ENCODE data around the gene ABCD1. TPM values are rescaled to one million over a fixed set of nuclear protein-coding genes. Genes with fewer than 3 reads are reported as not detected.
"Not testable (repeated sequence)": the region's sequence is repeated elsewhere in the genome, so short reads cannot be mapped to it uniquely, and the experiment has no call there.

The ABCD1 gene
- polyA plus RNA-seq, 1 experiment = 9.2 TPM

DNA sequence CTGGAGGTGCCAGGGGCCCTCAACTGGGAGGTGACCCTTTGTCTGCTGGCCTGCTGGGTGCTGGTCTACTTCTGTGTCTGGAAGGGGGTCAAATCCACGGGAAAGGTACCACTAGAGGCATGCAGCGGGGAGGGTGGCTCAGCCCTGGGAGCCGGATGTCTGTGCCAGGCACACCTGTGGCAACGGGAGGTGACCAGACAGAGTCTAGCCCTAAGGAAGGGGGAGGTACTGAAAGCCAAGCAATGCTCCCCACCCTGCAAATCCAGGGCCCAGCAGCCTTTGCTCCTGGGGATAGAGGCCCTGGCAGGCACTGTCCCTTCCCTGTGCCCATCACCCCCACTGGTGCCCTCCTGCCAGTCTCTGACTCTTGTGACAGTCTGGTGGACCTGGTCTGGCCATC, 32.7 kb upstream of the ABCD1 start:
- DNase-seq (ENCODE audit: low read depth) = no peak
- CTCF ChIA-PET = no interaction called here
- Histone ChIP-seq H3K36me3 (ENCODE audit: control insufficient read depth, insufficient read depth, low read length) (peaks cover 2% of the 10 kb centered on the region; the same call in 1 of the 2 replicates), H3K27me3 (ENCODE audit: control insufficient read depth, insufficient read depth, low read length) (no peaks in the 10 kb centered on the region), H3K4me3 (ENCODE audit: low read depth, low read length) (no peak overlapping the region)
- TF ChIP-seq, protein P1, sequence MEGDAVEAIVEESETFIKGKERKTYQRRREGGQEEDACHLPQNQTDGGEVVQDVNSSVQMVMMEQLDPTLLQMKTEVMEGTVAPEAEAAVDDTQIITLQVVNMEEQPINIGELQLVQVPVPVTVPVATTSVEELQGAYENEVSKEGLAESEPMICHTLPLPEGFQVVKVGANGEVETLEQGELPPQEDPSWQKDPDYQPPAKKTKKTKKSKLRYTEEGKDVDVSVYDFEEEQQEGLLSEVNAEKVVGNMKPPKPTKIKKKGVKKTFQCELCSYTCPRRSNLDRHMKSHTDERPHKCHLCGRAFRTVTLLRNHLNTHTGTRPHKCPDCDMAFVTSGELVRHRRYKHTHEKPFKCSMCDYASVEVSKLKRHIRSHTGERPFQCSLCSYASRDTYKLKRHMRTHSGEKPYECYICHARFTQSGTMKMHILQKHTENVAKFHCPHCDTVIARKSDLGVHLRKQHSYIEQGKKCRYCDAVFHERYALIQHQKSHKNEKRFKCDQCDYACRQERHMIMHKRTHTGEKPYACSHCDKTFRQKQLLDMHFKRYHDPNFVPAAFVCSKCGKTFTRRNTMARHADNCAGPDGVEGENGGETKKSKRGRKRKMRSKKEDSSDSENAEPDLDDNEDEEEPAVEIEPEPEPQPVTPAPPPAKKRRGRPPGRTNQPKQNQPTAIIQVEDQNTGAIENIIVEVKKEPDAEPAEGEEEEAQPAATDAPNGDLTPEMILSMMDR (IDR thresholded peaks at IDR 0.05; ENCODE audit: insufficient read depth, low read depth, low read length) = no peak
- POLR2A ChIA-PET = no interaction called here

DNA sequence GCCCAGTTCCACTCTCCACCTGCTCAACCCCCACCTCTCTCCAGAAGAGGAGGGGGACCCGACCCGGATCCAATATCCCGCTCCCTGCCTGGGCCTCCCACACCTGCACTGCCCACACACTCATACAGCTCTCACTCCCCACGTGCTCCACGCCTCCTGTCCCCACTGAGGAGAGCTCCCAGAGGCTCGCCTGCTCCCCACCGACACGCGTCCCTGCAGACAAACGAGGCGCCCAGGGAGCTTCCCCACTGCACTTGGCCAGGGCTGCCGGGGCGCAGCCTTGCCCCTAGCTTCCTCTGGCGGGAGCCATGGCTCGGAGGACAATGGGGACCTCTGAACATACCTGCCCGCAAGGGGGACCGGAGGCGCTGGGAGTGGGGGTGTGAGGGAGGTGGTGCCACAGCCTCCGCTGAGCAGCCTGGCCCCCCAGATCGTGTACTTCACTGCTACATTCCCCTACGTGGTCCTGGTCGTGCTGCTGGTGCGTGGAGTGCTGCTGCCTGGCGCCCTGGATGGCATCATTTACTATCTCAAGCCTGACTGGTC, 32.0 kb upstream of the ABCD1 start:
- DNase-seq (ENCODE audit: low read depth) = no peak
- TF ChIP-seq, protein P1 (IDR thresholded peaks at IDR 0.05; ENCODE audit: insufficient read depth, low read depth, low read length) = no peak
- ChIA-PET POLR2A (no interaction called here), CTCF (no interaction called here)
- Histone ChIP-seq H3K4me3 (ENCODE audit: low read depth, low read length) (no peak overlapping the region), H3K27me3 (ENCODE audit: control insufficient read depth, insufficient read depth, low read length) (no peaks in the 10 kb centered on the region), H3K36me3 (ENCODE audit: control insufficient read depth, insufficient read depth, low read length) (peaks cover 2% of the 10 kb centered on the region; the same call in 1 of the 2 replicates)

DNA sequence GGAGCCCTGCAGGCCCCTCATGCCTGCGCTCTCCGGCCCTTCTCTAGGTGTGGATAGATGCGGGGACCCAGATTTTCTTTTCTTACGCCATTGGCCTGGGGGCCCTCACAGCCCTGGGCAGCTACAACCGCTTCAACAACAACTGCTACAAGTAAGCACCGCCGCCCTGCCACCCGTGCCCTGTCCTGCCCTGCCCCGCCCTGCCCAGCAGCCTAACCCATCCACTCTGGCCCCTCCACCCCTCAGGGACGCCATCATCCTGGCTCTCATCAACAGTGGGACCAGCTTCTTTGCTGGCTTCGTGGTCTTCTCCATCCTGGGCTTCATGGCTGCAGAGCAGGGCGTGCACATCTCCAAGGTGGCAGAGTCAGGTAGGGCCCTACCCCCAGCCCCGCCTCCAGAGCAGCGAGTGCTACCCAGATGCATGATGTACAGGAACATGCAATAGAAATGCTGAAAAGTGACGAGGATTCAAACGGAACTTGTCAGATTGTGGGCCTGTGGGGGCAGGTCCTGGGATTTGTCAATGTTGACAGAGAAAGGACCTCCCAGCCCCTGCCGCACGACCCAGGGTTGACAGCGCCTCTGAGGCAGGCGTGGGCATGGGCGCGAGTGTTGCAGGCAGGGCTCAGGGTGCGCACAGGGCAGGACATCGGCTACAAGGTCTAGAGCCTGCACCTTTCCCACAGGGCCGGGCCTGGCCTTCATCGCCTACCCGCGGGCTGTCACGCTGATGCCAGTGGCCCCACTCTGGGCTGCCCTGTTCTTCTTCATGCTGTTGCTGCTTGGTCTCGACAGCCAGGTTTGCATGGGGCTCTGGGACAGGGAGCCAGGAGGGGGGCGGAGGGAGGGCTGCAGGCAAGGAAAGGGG, 31.2 kb upstream of the ABCD1 start:
- ChIA-PET POLR2A (no interaction called here), CTCF (no interaction called here)
- H3K4me3 ChIP-seq (ENCODE audit: low read depth, low read length) = no peak overlapping the region
- TF ChIP-seq, protein P1 (IDR thresholded peaks at IDR 0.05; ENCODE audit: insufficient read depth, low read depth, low read length) = no peak
- no peak for DNase-seq (ENCODE audit: low read depth)
- H3K36me3 ChIP-seq (ENCODE audit: control insufficient read depth, insufficient read depth, low read length) = peaks cover 2% of the 10 kb centered on the region; the same call in 1 of the 2 replicates
- no peaks in the 10 kb centered on the region for H3K27me3 ChIP-seq (ENCODE audit: control insufficient read depth, insufficient read depth, low read length)

DNA sequence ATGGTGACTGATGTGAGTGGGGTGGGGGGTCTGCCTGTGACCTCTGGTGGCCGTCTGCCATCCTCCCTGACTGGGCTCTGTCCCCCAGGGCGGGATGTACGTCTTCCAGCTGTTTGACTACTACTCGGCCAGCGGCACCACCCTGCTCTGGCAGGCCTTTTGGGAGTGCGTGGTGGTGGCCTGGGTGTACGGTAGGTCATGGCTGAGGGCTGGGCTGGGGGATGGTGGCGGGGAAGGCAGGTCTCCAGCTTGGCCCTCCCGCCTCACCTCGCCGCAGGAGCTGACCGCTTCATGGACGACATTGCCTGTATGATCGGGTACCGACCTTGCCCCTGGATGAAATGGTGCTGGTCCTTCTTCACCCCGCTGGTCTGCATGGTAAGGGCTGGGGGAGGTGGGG, 30.4 kb upstream of the ABCD1 start:
- H3K36me3 ChIP-seq (ENCODE audit: control insufficient read depth, insufficient read depth, low read length); CTCF ChIA-PET; DNase-seq (ENCODE audit: low read depth); POLR2A ChIA-PET; H3K4me3 ChIP-seq (ENCODE audit: low read depth, low read length); H3K27me3 ChIP-seq (ENCODE audit: control insufficient read depth, insufficient read depth, low read length): not testable (repeated sequence)

DNA sequence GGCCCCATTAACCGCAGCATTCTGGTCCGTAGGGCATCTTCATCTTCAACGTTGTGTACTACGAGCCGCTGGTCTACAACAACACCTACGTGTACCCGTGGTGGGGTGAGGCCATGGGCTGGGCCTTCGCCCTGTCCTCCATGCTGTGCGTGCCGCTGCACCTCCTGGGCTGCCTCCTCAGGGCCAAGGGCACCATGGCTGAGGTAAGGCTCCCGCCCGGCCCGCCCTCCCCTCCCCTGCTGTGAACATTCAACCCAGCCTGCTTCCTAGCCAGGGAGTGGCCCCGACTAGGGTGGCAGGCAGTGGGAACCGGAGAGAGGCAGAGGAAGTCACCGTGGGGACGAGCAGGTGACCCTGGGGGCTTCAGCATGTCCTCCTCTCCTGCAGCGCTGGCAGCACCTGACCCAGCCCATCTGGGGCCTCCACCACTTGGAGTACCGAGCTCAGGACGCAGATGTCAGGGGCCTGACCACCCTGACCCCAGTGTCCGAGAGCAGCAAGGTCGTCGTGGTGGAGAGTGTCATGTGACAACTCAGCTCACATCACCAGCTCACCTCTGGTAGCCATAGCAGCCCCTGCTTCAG, 29.9 kb upstream of the ABCD1 start:
- CTCF ChIA-PET = no interaction called here
- TF ChIP-seq, protein P1 (IDR thresholded peaks at IDR 0.05; ENCODE audit: insufficient read depth, low read depth, low read length) = no peak
- H3K4me3 ChIP-seq (ENCODE audit: low read depth, low read length) = no peak overlapping the region
- no peaks in the 10 kb centered on the region for H3K27me3 ChIP-seq (ENCODE audit: control insufficient read depth, insufficient read depth, low read length)
- POLR2A ChIA-PET = interaction anchor here (0.6 kb wide), 1 partner anchor 22 kb away, joined by 7 read pairs; no protein-coding TSS in a partner anchor
- peaks cover 2% of the 10 kb centered on the region; the same call in 1 of the 2 replicates for H3K36me3 ChIP-seq (ENCODE audit: control insufficient read depth, insufficient read depth, low read length)
- DNase-seq (ENCODE audit: low read depth) = no peak
